ENCODE results near the gene PRKN.

PRKN gene

GRCh38 chr6:161511447-161512095 is 1216.0 kb downstream of the PRKN start:
- Histone ChIP-seq H3K27me3 (no peaks in the 10 kb centered on the region), H3K36me3 (no peaks in the 10 kb centered on the region), H3K4me3 (no peak overlapping the region), H3K27ac (no peak overlapping the region), H3K4me1 (no peaks in the 10 kb centered on the region), H3K9me3 (no peaks in the 10 kb centered on the region)
- TF ChIP-seq CTCF (IDR thresholded peaks at IDR 0.05), result no peak
- DNase-seq, result no peak
- intact Hi-C loops (cut with DNase I; ENCODE audit: low total_unique reads), result no loop called here

- H3K4me3 ChIP-seq, result no peak overlapping the region
- no peak for TF ChIP-seq CTCF (IDR thresholded peaks at IDR 0.05)
- H3K27ac ChIP-seq, result no peak overlapping the region
- H3K9me3 ChIP-seq, result no peaks in the 10 kb centered on the region
- no peaks in the 10 kb centered on the region for H3K27me3 ChIP-seq
- no peaks in the 10 kb centered on the region for H3K4me1 ChIP-seq
- no peaks in the 10 kb centered on the region for H3K36me3 ChIP-seq
- no peak for DNase-seq
- intact Hi-C loops (cut with DNase I; ENCODE audit: low total_unique reads), result no loop called here
These were observed 1219.2 kb downstream of the PRKN start for GRCh38 chr6:161508341-161508740.

- H3K4me3 ChIP-seq, result no peak overlapping the region
- no peaks in the 10 kb centered on the region for H3K9me3 ChIP-seq
- TF ChIP-seq CTCF (IDR thresholded peaks at IDR 0.05), result no peak
- H3K27me3 ChIP-seq, result no peaks in the 10 kb centered on the region
- H3K4me1 ChIP-seq, result no peaks in the 10 kb centered on the region
- DNase-seq, result no peak
- intact Hi-C loops (cut with DNase I; ENCODE audit: low total_unique reads), result no loop called here
- H3K36me3 ChIP-seq, result no peaks in the 10 kb centered on the region
- no peak overlapping the region for H3K27ac ChIP-seq
These were observed 1220.2 kb downstream of the PRKN start for GRCh38 chr6:161507375-161507774.

- no peaks in the 10 kb centered on the region for H3K9me3 ChIP-seq
- no peaks in the 10 kb centered on the region for H3K36me3 ChIP-seq
- intact Hi-C loops (cut with DNase I; ENCODE audit: low total_unique reads), result no loop called here
- TF ChIP-seq CTCF (IDR thresholded peaks at IDR 0.05), result no peak
- H3K27ac ChIP-seq, result no peak overlapping the region
- DNase-seq, result no peak
- no peaks in the 10 kb centered on the region for H3K4me1 ChIP-seq
- H3K4me3 ChIP-seq, result no peak overlapping the region
- H3K27me3 ChIP-seq, result no peaks in the 10 kb centered on the region
These were observed 1224.0 kb downstream of the PRKN start for GRCh38 chr6:161503570-161503969.

- intact Hi-C loops (cut with DNase I; ENCODE audit: low total_unique reads), result no loop called here
- DNase-seq, result no peak
- Histone ChIP-seq H3K9me3 (peaks cover 0 to 5% (median 0%) of the 10 kb centered on the region in 3 donors), H3K27ac (no peak overlapping the region), H3K4me3 (no peak overlapping the region), H3K4me1 (no peaks in the 10 kb centered on the region), H3K36me3 (no peaks in the 10 kb centered on the region), H3K27me3 (no peaks in the 10 kb centered on the region)
- no peak for TF ChIP-seq CTCF (IDR thresholded peaks at IDR 0.05)
These were observed 1228.7 kb downstream of the PRKN start for GRCh38 chr6:161498881-161499280.

- Histone ChIP-seq H3K4me3 (no peak overlapping the region), H3K27ac (no peak overlapping the region), H3K9me3 (peaks cover 0 to 5% (median 0%) of the 10 kb centered on the region in 3 donors), H3K4me1 (no peaks in the 10 kb centered on the region), H3K36me3 (no peaks in the 10 kb centered on the region), H3K27me3 (no peaks in the 10 kb centered on the region)
- intact Hi-C loops (cut with DNase I; ENCODE audit: low total_unique reads), result no loop called here
- DNase-seq, result no peak
- TF ChIP-seq CTCF (IDR thresholded peaks at IDR 0.05), result no peak
These were observed 1229.2 kb downstream of the PRKN start for GRCh38 chr6:161498359-161498758.

All from tibial artery (tissue), 4 donors.